Stomach (tissue), 4 donors: Measurements from ENCODE around the gene NME7.

Experiments used
- EP300 ChIP-seq: sonication (generic); formaldehyde crosslinking; IDR thresholded peaks from one replicate; pipeline ENCODE4 v1.6.1; 2017; ENCODE audit warnings: antibody characterized with exemption
- POLR2A ChIP-seq, 4 donors: fragments of 450-650 bp; IDR thresholded peaks; one replicate each; pipeline ENCODE4 v1.6.1; 2016; ENCODE audit warnings: antibody characterized with exemption in 4 of 4, control low read depth in 2 of 4, mild to moderate bottlenecking in 1 of 4, moderate library complexity in 1 of 4
- POLR2AphosphoS5 ChIP-seq, 3 donors: sonication (generic); formaldehyde crosslinking; IDR thresholded peaks; one replicate each; pipeline ENCODE4 v1.6.1; 2016; ENCODE audit warnings: antibody characterized with exemption in 3 of 3
- TF ChIP-seq, protein P1 (sequence below), 7 experiments: fragments of 450-650 bp in 4 of 7; fragments of 200-600 bp in 3 of 7; sonication (generic) in 3 of 7; IDR thresholded peaks; one replicate each; pipeline ENCODE4 v1.5.1; 2016 to 2019; ENCODE audit warnings: antibody characterized with exemption in 7 of 7, control low read depth in 2 of 7, mild to moderate bottlenecking in 1 of 7

DNA sequence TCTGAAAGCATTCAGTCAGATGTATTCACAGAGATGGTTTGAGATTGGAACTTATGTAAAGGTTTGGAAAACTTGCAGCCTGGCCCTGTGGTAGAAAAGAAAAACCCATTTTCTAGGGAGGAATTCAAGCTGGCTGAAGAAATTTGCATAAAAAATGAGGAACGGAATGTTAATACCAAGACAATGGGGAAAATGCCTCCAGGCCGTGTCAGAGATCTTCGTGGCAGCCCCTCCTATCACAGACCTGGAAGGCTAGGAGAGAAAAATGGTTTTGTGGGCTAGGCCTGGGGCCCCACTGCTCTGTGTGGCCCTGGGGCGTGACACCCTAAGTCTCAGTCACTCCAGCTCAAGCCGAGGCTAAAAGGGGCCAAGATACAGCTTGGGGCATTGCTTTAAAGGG, 26.7 kb downstream of the NME7 start:
- no peak for TF ChIP-seq POLR2A (IDR thresholded peaks at IDR 0.05)
- TF ChIP-seq, protein P1, sequence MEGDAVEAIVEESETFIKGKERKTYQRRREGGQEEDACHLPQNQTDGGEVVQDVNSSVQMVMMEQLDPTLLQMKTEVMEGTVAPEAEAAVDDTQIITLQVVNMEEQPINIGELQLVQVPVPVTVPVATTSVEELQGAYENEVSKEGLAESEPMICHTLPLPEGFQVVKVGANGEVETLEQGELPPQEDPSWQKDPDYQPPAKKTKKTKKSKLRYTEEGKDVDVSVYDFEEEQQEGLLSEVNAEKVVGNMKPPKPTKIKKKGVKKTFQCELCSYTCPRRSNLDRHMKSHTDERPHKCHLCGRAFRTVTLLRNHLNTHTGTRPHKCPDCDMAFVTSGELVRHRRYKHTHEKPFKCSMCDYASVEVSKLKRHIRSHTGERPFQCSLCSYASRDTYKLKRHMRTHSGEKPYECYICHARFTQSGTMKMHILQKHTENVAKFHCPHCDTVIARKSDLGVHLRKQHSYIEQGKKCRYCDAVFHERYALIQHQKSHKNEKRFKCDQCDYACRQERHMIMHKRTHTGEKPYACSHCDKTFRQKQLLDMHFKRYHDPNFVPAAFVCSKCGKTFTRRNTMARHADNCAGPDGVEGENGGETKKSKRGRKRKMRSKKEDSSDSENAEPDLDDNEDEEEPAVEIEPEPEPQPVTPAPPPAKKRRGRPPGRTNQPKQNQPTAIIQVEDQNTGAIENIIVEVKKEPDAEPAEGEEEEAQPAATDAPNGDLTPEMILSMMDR (IDR thresholded peaks at IDR 0.05) = no peak
- no peak for TF ChIP-seq POLR2AphosphoS5 (IDR thresholded peaks at IDR 0.05)
- no peak for TF ChIP-seq EP300
